Activated CD4-positive, alpha-beta T cell treated with anti-CD3 and anti-CD28 coated beads, Interleukin-2, Interleukin-4, amounts not matched to agents 100 ng/mL and 50 ng/mL, durations not matched to agents 16 hours and 8 hours (primary cell): ENCODE results near the gene CAND1.

Experiments used
- DNase-seq: peaks from one replicate; pipeline ENCODE4 v3.0.0-alpha.2; 2020; ENCODE audit warnings: low spot score

CAND1 gene

DNA sequence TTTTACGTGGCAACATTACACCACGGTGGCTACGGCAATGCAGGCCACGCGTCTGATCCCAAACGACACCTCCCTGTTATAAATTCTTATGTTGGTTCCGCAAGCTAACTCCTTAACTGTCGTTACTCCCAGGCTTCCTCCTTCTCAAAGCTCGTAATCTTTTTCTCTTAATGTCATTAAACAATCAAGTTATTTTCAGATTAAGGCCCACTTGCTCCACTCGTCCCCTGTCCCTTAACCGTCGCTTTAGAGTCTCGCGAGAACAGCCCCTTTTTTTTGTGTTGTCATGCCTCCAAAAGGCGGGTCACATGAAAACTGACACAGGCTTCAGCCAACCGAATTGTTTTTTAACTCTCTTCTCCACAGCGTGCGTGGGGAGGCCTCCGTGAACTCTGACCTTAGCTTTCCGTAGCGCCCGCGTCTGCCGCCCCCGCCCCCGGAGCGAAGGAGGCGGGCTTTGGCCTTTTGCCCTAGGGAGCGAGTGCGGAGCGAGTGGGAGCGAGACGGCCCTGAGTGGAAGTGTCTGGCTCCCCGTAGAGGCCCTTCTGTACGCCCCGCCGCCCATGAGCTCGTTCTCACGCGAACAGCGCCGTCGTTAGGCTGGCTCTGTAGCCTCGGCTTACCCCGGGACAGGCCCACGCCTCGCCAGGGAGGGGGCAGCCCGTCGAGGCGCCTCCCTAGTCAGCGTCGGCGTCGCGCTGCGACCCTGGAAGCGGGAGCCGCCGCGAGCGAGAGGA, at the start of gene CAND1:
Gene CAND1, plus strand, starts transcription at position 463 of the 737 bp plus-strand sequence. CDS start 360 bp downstream, outside the sequence.
- peak; percentile 98 for DNase-seq

DNA sequence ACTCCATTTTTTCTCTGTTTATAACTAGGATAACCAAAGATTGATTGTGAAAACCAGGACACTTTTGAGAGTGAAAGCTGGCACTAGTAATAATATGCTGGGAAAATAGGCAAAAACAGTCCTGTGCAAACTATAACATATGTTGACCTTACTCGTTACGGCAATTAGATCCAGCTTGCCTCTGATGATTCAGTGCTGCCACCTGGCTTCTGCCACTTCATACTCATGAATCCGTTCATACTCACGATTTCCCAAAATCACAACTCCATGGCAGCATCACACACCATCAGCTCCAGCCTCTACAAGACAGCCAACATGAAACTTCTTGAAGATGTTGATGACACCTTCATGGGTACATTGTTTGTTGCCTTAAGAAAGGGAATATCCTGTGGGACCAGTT, 49.1 kb upstream of the CAND1 start:
- DNase-seq = no peak

DNA sequence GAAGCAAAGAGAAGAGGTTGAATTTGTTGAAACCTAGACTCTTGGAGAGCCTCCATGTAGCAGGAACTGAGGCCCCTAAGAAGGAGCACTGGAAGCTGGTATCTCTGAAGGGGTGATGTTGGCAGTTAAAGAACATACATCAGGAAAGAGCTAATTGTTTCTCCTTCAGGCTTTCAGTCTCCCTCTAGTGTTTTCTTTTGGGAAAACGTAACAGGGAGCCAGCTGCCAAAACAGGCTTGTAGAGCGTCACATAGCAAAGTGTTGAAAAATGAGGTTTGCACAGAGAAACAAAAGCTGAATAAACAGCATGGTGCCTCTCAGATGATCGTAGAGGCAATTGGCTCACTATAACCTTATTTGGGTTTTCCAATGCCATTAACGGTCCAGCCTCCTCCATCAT, 46.9 kb upstream of the CAND1 start:
- DNase-seq = no peak

DNA sequence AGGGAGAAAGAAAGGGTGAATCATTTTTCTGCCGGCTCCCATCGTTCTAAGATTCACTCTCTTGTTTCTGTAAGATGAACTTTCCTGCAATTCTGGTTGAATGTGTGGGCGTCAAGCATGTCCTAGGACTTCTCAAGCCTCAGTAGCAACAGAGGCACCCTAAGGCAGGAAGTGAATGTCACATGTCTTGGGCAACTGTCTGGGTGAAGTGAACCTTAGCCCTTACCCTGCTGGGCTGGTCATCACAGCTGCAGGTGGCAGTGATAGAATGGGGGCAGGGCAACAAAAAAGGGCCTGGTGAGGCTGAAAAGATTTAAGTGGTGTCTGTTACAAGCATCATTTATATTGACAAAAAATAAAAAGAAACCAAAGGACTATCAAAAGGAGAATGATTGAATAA, 45.9 kb upstream of the CAND1 start:
- DNase-seq = no peak

DNA sequence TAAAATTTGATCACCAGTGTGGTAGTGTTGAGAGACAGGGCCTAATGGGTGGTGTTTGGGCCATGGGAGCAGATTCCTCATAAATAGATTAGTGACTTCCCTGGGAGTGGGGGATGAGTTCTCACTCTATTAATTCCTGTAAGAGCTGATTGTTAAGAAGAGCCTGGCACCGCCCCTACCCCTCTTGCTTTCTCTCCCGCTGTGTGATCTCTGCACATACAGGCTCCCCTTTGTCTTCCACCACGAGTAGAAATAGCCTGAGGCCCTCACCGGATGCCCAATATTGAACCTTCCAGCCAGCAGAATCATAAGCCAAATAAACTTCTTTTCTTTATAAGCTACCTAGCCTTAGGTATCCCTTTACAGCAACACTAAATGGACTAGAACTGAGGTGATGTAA, 31.9 kb upstream of the CAND1 start:
- no peak for DNase-seq

DNA sequence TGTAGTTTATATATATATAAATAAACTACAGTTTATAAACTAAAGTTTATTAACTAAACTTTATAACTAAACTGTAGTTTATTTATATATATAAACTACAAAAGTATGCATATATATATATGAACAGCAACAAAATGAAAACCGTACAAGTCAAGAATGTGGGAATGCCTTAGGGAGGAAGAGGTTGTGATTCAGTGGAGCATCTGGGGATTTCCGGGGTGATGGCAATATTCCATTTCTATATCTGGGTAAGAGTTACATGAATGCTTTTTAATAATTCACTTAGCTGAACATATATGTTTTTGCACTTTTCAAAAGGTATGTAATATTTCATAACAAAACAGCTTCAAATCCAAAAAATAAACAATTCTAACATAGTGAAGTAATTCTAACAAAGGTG, 30.1 kb upstream of the CAND1 start:
- DNase-seq = no peak

DNA sequence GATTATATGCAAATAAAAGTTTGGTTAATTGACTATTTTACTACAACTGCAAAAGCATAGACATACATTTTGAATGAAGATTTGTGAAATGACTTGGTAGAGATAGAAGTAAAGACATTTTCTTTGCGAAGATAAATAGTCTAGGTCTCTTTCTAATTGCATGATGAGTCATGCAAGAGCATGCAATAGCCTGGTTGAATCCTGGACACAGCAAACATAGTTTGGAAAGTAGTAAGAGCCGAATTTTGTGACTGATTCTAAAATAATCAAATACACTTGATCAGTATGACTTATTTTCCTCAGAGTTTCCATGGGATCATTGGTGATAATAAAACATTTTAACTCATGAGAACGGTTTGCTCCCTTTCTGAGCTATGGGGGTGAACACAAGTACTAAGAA, 27.7 kb upstream of the CAND1 start:
- no peak for DNase-seq

DNA sequence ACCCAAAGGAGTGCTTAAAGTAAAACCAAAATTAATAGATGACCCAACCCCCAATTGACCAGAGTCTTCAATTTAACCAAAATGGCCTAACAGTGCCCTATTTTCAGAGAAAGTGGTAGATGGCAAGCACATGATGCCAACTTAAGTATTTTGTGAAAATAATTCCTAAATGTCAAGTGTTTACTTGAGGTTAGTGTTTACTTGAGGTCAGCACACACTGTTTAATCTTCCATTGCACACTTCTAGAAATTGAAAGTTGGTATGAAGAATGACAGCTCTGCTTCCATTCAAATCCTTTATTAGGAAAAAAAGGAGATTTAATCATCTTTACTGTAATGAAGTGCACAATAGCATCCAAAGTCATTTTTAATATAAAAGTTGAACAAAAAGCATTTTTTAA, 25.9 kb upstream of the CAND1 start:
- DNase-seq = no peak

DNA sequence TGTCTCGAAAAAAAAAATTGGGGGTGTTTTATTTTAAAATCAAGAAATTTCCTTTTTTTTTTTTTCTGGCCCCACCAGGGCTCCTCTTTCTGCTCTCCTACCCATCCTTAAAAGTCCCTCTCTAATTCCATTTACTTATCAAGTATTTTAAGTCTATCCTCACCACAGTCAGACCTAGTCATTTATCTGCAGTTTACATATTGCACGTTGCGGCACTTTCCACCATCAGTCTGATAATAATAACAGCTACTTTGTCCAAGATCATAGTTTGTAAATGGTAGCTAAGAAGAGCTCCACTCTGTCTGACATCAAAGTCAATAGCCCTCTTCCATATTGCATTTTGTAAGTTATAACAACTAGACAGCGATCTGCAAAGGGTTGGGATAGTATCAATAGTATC, 23.6 kb upstream of the CAND1 start:
- no peak for DNase-seq

DNA sequence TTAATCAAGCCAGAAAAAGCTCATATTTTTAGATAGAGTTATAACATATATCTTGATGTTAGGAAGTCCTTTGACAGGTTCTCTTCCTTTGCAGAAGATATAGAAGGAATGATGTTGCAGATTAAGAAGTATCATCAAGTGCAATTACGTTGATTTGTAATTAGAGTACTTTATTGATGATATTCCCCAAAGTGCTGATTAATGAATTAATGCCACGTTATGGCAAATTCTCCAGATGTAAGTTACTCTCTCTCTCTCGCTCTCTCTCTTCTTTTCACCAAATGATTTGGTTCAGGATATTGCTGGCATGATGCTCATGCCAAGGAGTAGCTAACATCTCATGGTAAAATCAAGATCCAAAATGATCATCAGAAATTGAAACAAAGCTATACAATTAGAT, 18.1 kb upstream of the CAND1 start:
- no peak for DNase-seq

DNA sequence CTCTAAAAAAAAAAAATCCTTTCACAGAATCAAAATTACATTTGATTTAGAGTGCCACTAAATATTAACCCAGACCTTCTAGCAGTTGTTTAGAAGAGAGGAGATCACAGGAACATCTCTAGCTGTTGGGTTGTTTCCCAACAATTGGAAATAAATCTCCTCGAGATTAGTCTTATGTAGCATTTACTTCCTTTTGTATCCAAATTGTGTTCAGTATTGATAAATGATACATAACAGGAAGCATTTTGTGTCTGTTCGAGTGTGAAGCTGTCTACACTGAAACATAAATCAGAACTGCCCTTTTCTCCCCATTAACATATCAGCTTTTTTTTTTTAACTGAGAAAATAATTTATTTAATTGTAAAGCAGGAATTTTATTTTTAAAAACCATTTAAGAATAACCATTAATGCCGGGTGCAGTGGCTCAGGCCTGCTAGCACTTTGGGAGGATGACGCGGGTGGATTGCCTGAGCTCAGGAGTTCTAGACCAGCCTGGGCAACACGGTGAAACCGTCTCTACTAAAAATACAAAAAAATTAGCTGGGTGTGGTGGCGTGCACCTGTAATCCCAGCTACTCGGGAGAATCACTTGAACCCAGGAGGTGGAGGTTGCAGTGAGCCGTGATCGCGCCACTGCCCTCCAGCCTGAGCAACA, 14.7 kb upstream of the CAND1 start:
- DNase-seq = no peak

DNA sequence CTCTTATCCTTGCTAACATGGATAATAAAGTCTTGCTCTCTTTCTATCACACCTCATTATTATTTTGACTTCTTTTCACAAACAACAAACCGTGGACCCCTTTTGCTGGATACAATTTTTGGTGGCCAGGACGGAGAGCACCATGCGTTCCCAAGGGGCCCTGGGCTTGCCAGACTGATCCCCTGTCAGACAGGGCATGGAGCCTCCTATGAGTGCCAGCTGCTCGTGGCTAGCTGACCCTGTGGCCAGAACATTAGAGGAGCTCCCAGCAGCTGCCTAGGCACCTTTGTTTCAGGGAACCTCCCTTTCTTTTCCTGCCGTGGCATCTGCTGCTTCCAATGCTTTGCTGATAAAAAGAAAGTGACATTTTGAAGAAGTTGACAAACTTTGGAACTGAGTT, 12.5 kb upstream of the CAND1 start:
- DNase-seq = no peak

DNA sequence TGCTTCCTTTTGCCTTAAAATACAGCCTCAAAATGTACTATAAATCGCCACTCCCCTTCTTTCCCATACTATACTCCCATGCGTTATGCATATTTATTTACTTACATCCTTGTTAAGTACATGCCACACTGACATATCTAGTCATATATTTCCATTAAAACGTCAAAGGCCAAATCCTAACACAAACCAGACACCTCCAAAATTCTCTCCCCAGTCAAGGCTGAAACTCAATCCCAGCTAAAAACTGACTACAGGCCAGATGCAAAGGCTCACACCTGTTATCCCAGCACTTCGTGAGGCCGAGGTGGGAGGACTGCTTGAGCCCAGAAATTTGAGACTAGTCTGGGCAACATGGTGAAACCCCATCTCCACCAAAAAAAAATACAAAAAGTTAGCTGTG, 5.7 kb upstream of the CAND1 start:
- DNase-seq = no peak

DNA sequence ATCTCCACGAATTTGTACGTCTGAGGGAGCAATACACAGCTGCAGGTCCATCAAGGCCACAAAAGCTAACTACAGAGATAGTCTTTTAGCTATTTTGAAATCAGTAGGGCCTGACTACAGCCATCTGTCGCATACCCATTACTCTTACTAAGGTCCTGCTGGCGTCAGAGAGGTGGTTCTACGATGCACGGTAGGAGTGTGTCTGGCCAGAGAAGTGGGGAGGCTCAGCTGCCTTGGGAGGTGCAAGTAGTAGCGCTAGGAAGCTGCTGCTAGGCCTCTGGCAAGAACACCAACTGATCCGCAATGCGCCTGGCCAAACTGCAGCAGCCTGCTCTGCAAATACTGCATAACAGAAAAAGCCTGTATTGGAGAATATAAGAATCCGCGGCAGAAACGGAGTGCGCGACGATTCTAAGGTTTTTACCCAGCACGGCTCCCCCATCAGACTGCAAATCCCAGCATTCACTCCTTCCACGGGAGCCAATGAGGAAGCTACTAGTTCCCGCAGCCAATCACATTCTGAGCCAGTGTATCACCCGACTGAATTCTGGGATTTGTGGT, 743 bp upstream of the CAND1 start:
- DNase-seq = peak; percentile 96

DNA sequence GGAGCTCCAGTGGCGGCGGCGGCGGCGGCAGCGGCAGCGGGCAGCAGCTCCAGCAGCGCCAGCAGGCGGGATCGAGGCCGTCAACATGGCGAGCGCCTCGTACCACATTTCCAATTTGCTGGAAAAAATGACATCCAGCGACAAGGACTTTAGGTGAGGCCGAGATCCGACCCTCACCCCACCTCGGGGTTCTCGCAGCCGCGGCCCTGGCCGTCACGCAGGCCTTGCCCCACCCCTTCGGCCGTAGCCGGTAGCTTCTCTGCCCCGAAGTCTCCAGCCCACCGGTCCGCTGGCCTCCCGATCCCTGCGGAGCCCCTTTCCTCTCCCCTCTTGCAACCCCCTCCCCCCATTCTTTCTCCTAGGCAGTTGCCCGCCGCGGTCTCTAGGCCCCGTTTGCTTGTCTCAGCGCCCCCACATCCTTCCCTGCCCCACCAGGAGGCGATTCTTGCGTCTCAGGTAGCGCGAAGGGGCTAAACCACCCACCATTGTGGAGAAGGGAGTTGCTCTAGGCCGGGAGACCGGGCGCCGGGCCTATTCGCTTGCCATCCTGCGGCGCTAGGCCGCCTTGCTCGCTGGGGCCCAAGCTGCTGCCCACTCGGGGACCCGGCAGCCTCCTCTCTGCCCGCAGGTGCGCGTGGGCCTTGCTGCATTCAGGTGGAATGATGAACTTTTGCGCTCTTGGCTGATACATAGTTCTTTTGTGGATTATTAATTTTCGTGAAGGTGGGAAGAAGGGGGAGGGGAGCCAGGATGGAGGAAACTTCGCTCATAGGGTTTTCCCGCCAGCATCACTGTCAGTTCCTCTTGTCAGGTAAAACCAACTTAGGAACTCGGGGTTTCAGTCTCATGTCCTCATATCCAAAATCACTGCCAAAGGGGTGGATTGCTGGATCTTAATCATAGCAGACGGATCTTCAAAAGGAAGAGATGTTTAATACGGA, 745 bp downstream of the CAND1 start:
- peak; percentile 34 for DNase-seq

DNA sequence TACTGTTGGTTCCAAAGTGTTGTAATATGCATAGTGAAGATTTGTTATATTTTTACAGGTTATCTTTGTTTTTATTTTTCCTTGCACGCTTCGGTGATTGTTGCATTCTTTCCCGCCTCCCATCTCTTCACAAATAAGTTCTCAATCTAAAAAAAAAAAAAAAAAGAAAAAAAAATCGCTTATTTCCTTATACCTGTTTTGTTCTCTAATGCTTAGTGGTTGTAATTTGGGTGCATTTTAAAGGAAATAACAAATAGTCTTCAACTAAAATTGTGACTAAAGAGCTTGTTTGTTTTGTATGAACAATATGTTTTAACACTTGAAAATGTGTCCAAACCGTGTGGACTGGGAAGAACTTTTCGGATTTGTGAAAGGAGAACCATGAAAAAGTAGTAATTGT, 1.5 kb downstream of the CAND1 start:
- no peak for DNase-seq

DNA sequence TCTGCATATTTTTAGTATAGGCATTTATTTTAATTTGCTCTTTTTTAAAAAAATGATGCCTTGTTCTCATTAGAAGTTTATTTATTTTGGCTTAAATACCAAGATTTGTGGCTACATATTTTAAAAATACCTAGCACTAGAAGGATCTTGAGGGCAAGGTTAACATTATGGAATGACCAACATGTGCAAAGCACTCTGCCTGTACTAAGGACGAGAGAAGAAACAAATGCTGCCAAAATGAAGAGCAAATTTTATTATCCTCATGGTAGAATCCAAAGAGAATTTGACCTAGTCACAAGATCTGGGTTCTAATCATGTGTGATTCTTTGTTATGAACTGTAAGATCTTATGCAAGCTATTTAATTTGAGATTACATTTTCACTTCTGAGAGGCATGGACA, 2.8 kb downstream of the CAND1 start:
- no peak for DNase-seq

DNA sequence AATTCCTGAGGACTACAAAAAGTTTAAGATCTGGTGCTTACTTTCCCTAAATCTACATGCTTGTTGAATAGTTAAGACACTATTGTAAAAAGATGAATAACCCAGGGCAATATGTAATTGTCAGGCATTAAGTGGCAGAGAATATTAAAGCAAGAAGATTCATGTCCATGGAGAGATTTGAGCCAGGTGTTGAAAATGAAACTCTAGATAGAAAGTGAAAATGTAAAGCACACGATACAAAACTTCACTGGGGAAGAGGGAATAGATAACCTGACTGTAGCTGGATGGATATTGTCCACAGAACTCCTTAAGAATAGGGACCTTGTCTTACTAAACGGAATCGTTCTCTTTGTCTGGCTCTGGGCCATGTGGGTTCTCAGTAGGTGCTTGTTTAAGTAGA, 5.0 kb downstream of the CAND1 start:
- no peak for DNase-seq

DNA sequence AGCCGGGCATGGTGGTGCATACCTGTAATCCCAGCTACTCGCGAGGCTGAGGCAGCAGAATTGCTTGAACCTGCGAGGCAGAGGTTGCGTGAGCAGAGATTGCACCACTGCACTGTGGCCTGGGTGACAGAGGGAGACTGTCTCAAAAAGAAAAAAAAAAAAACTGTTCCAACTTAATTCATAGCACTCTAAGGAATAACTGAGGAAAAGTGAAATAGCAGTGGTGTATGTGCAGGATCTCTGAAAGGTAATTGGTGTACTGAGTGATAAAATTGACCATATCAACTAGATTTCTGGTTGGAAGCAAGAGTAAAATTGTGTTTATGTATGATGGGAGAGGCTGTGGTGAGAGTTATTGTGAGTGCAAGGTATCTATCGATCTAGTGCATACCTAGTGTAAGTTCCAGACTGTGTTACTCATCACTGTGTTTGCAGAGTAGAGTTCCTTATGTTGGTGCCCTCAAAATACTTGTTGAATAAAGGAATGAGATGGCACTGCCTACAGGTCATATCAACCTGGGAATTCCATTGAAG, 6.3 kb downstream of the CAND1 start:
- no peak for DNase-seq

DNA sequence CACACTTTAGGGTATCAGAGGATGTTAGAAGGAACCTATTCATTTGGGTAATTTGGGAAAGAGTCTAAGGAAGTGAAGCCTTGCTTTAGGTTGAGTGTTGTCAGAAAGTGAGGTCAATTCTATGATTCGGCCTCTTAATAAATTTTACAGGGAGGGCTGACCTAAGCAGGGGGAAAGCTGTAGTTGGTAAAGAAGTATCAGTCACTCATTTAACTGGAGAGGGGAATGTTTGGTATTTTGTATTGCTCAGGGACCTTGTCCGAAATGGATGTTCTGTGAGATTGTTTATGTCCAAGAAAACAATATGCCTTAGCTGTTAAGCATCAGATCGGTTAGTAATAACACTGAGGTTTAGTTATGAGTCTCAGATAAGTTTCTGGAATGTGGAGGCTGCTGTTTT, 7.3 kb downstream of the CAND1 start:
- no peak for DNase-seq

DNA sequence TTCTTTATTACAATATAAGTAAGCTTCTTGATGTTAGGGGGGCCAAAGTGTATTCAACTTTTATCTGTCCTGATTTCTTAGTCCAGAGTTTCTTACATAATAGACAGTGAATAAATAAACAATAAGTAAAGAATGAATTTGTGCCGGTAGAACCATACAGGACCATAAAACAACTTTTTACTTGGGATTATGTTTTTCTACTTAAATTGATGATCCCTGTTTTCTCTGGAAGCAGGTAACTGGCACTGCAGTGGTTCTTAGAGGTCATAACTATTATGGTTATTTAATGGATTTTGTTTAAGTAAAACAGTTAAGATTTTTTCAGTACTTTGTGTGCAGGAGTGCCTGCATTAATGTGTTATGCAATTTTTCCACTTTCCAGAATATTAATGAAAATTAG, 10.5 kb downstream of the CAND1 start:
- DNase-seq = no peak

DNA sequence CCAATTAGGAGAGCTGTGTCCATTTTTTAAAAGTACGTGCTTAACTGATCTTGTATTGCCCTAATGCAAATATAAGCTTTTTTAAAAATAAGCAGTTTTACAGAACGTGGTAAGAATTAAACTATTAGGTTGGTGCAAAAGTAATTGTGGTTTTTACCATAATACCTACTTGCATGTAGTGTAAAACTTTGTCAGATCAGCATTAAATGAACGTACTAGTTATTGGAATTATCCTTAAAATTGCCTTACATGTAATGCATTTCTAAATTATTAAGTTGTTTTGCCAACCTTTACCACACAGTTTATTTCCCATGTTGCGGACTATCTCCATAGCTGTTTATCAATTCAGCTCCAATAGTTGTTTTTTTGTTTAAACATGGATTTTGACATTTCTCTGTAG, 10.9 kb downstream of the CAND1 start:
- no peak for DNase-seq
